Measurements from ENCODE around the gene LCN1. TPM values are rescaled to one million over a fixed set of nuclear protein-coding genes. Genes with fewer than 3 reads are reported as not detected.

Gene LCN1
- total and polyA plus RNA-seq, 2 experiments from 2014 or later: 0.27 TPM; not detected in 1

- H3K27me3 Mint-ChIP-seq (ENCODE audit: insufficient read depth, low read depth, poor library complexity): peaks cover 4% of the 10 kb centered on the region
- Histone ChIP-seq H2AFZ (no peak overlapping the region), H3F3A (replicated peaks; ENCODE audit: low read depth) (no peaks in the 10 kb centered on the region), H3K27ac (ENCODE audit: low read depth) (no peak overlapping the region), H3K4me1 (ENCODE audit: insufficient read depth) (no peaks in the 10 kb centered on the region), H3K36me3 (ENCODE audit: insufficient read depth) (no peaks in the 10 kb centered on the region), H4K20me1 (replicated peaks; ENCODE audit: insufficient read depth) (no peaks in the 10 kb centered on the region), H3K27me3 (ENCODE audit: insufficient read depth) (no peaks in the 10 kb centered on the region), H3K9me2 (ENCODE audit: insufficient read depth) (no peaks in the 10 kb centered on the region), H3K79me2 (replicated peaks; ENCODE audit: insufficient read depth) (no peaks in the 10 kb centered on the region), H3K4me3 (no peak overlapping the region), H3K4me2 (no peak overlapping the region)
- H3K36me3 Mint-ChIP-seq (ENCODE audit: low read depth): no peaks in the 10 kb centered on the region
- no peaks in the 10 kb centered on the region for H3K9me3 Mint-ChIP-seq
- TF ChIP-seq EZH2phosphoT487 (IDR thresholded peaks at IDR 0.05; ENCODE audit: unreplicated experiment) (no peak), REST (IDR thresholded peaks at IDR 0.05; ENCODE audit: unreplicated experiment) (no peak), ZNF331 (CRISPR knock-in tag; IDR thresholded peaks at IDR 0.05; ENCODE audit: low read depth) (no peak), JUNB (IDR thresholded peaks at IDR 0.05; ENCODE audit: unreplicated experiment) (no peak), NANOG (IDR thresholded peaks at IDR 0.05; ENCODE audit: borderline replicate concordance) (no peak), CREB1 (CRISPR knock-in tag; IDR thresholded peaks at IDR 0.05; ENCODE audit: low read depth) (no peak), EZH2 (IDR thresholded peaks at IDR 0.05; ENCODE audit: low read depth, unreplicated experiment) (no peak), ZNF462 (CRISPR knock-in tag; IDR thresholded peaks at IDR 0.05) (no peak), ETS1 (IDR thresholded peaks at IDR 0.05) (no peak), ZNF114 (CRISPR knock-in tag; IDR thresholded peaks at IDR 0.05) (no peak), STAT1 (IDR thresholded peaks at IDR 0.05; ENCODE audit: unreplicated experiment) (no peak), POLR2AphosphoS5 (IDR thresholded peaks at IDR 0.05; ENCODE audit: low read depth) (no peak), CTCF (conservative IDR thresholded peaks at IDR 0.05; ENCODE audit: low read depth in 2 of 2) (no peak)
- no peak for DNase-seq (ENCODE audit: low spot score)
- no peak overlapping the region for H3K4me3 Mint-ChIP-seq
- ATAC-seq: no peak
- no peak overlapping the region for H3K27ac Mint-ChIP-seq
- no peaks in the 10 kb centered on the region for H3K4me1 Mint-ChIP-seq
Observed at GRCh38 chr9:135516132-135516860, 4.9 kb upstream of the LCN1 start.

Data from GM23338 (cell line).